Measurements from ENCODE around the gene IGF2BP3.

The IGF2BP3 gene

DNA sequence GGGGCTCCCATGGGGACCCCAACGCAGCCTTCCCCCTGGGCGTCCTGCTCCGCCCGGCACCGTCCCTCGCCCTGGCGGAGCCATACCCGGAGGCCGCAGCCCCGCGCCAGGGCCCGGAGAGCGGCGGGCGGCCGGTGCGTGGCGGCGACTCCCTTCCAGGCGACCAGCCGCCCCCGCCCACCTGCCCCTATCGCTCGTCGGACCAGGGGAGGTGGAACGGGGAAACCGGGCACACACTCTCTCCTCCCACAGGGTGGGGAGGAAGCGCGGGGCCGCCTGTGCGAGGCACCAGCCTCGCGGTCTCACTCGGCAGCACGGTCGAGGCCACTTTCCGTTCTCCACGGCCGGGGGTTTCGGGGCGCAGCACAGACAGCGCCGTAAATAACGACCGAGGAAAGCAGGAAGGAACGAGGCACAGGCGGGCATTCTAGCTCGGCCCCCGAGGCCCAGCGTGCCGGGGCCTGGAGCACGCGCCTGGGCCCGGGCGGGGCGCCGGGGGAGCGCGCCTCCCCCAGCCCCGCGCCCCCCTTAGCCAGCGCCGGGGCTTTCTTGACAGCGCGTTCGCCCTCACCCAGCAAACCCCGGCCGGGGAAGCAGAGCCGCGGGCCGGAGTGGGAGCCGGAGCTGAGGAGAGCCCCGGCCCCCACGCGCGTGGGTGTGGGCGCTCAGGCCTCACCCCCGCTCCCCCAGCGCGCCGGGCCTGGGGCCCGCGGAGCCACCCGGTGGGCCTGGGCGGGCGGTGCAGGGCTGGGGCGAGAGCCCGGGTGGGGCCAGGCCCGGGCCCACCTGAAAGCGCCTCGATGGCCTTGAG is 936 bp downstream of the IGF2BP3 start:
- no peaks in the 10 kb centered on the region for H3K27me3 ChIP-seq (ENCODE audit: insufficient read depth, poor library complexity, severe bottlenecking)
- TF ChIP-seq, protein P1, sequence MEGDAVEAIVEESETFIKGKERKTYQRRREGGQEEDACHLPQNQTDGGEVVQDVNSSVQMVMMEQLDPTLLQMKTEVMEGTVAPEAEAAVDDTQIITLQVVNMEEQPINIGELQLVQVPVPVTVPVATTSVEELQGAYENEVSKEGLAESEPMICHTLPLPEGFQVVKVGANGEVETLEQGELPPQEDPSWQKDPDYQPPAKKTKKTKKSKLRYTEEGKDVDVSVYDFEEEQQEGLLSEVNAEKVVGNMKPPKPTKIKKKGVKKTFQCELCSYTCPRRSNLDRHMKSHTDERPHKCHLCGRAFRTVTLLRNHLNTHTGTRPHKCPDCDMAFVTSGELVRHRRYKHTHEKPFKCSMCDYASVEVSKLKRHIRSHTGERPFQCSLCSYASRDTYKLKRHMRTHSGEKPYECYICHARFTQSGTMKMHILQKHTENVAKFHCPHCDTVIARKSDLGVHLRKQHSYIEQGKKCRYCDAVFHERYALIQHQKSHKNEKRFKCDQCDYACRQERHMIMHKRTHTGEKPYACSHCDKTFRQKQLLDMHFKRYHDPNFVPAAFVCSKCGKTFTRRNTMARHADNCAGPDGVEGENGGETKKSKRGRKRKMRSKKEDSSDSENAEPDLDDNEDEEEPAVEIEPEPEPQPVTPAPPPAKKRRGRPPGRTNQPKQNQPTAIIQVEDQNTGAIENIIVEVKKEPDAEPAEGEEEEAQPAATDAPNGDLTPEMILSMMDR (IDR thresholded peaks at IDR 0.05; ENCODE audit: poor library complexity, severe bottlenecking): peak; percentile 3
- no peaks in the 10 kb centered on the region for H3K9me3 ChIP-seq (ENCODE audit: severe bottlenecking)
- peak overlapping the region; percentile 56 for H3K4me3 ChIP-seq (ENCODE audit: severe bottlenecking)
- peak overlapping the region; percentile 92 for H3K27ac ChIP-seq (ENCODE audit: poor library complexity, severe bottlenecking)
- no peak for DNase-seq (ENCODE audit: low spot score)
- H3K36me3 ChIP-seq (ENCODE audit: low read depth): peaks cover 33% of the 10 kb centered on the region
- no peak for ATAC-seq (ENCODE audit: low read depth)
- peaks cover 35% of the 10 kb centered on the region for H3K4me1 ChIP-seq (ENCODE audit: insufficient read depth, poor library complexity, severe bottlenecking)

DNA sequence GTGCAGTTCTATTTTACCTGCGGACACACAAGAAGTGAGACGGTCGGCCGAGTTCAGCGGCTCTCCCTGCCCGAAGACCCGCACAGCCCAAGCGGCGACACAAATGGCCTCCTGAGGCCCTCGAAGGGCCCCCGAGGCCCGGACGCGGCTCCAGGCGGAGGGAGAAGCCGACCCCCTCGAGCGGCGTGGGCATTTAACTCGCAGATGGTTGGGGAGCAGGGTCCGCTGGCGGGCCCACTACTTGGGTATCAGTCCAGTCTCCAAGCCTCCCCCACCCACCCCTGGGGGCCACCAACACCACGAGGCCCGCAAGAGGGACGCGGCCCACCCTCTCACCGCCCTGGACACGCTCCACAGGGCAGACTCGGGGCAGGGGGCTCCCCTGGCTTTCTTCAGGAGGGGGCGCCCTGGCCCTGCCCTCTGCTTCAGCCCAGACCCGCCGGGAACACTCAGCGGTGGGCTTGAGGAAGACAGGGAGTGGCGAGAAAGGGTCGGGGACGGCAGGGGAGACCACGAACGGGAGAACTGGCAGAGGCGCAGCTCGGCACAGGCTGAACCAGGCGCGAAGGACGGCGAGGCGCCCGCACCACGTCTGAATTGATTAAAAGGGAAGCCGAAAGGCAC is 1.7 kb downstream of the IGF2BP3 start:
- TF ChIP-seq, protein P1 (IDR thresholded peaks at IDR 0.05; ENCODE audit: poor library complexity, severe bottlenecking): no peak
- peak overlapping the region; percentile 56 for H3K4me3 ChIP-seq (ENCODE audit: severe bottlenecking)
- ATAC-seq (ENCODE audit: low read depth) (no peak), DNase-seq (ENCODE audit: low spot score) (no peak)
- peaks cover 38% of the 10 kb centered on the region for H3K36me3 ChIP-seq (ENCODE audit: low read depth)
- H3K9me3 ChIP-seq (ENCODE audit: severe bottlenecking): no peaks in the 10 kb centered on the region
- peaks cover 41% of the 10 kb centered on the region for H3K4me1 ChIP-seq (ENCODE audit: insufficient read depth, poor library complexity, severe bottlenecking)
- H3K27ac ChIP-seq (ENCODE audit: poor library complexity, severe bottlenecking): peak overlapping the region; percentile 92
- H3K27me3 ChIP-seq (ENCODE audit: insufficient read depth, poor library complexity, severe bottlenecking): no peaks in the 10 kb centered on the region

- peaks cover 45% of the 10 kb centered on the region for H3K4me1 ChIP-seq (ENCODE audit: insufficient read depth, poor library complexity, severe bottlenecking)
- peak overlapping the region; percentile 92 for H3K27ac ChIP-seq (ENCODE audit: poor library complexity, severe bottlenecking)
- no peaks in the 10 kb centered on the region for H3K9me3 ChIP-seq (ENCODE audit: severe bottlenecking)
- DNase-seq (ENCODE audit: low spot score) (no peak), ATAC-seq (ENCODE audit: low read depth) (peak; percentile 28)
- no peaks in the 10 kb centered on the region for H3K27me3 ChIP-seq (ENCODE audit: insufficient read depth, poor library complexity, severe bottlenecking)
- H3K4me3 ChIP-seq (ENCODE audit: severe bottlenecking): peak overlapping the region; percentile 56
- peaks cover 45% of the 10 kb centered on the region for H3K36me3 ChIP-seq (ENCODE audit: low read depth)
- TF ChIP-seq, protein P1 (IDR thresholded peaks at IDR 0.05; ENCODE audit: poor library complexity, severe bottlenecking): no peak
Observed at GRCh38 chr7:23467806-23468525, 2.3 kb downstream of the IGF2BP3 start.

- H3K27ac ChIP-seq (ENCODE audit: poor library complexity, severe bottlenecking): peak overlapping the region; percentile 92
- TF ChIP-seq, protein P1 (IDR thresholded peaks at IDR 0.05; ENCODE audit: poor library complexity, severe bottlenecking): no peak
- DNase-seq (ENCODE audit: low spot score): no peak
- H3K27me3 ChIP-seq (ENCODE audit: insufficient read depth, poor library complexity, severe bottlenecking): no peaks in the 10 kb centered on the region
- ATAC-seq (ENCODE audit: low read depth): no peak; the same call in 2 of the 3 replicates
- peak overlapping the region; percentile 56 for H3K4me3 ChIP-seq (ENCODE audit: severe bottlenecking)
- H3K36me3 ChIP-seq (ENCODE audit: low read depth): peaks cover 48% of the 10 kb centered on the region
- peaks cover 43% of the 10 kb centered on the region for H3K4me1 ChIP-seq (ENCODE audit: insufficient read depth, poor library complexity, severe bottlenecking)
- H3K9me3 ChIP-seq (ENCODE audit: severe bottlenecking): no peaks in the 10 kb centered on the region
Observed at GRCh38 chr7:23467291-23467805, 2.9 kb downstream of the IGF2BP3 start.
